GM18870 (cell line): Measurements from ENCODE around the gene IL12A.

Source experiments
- ATAC-seq: cut with Tn5 transposase; IDR thresholded peaks from one replicate; pipeline ENCODE4 v1.9.1; 2021; ENCODE audit warnings: moderate library complexity; ENCODE audit not compliant: unreplicated experiment

The IL12A gene

GRCh38 chr3:159989973-159990846, 1.6 kb downstream of the IL12A start:
- no peak for ATAC-seq

GRCh38 chr3:159991591-159991990, 3.0 kb downstream of the IL12A start:
- no peak for ATAC-seq

GRCh38 chr3:159992589-159992988, 4.0 kb downstream of the IL12A start:
- ATAC-seq: no peak

GRCh38 chr3:159994182-159994581, 5.5 kb downstream of the IL12A start:
- no peak for ATAC-seq

- no peak for ATAC-seq
Observed at GRCh38 chr3:159995091-159995490, 6.5 kb downstream of the IL12A start.

GRCh38 chr3:159996018-159996417, 7.4 kb downstream of the IL12A start:
- no peak for ATAC-seq

- ATAC-seq: no peak
Observed at GRCh38 chr3:159996959-159997358, 8.3 kb downstream of the IL12A start.

GRCh38 chr3:160001148-160001760, 12.6 kb downstream of the IL12A start:
- no peak for ATAC-seq

- no peak for ATAC-seq
Observed at GRCh38 chr3:160001850-160002623, 13.4 kb downstream of the IL12A start.

GRCh38 chr3:160003520-160004128, 15.0 kb downstream of the IL12A start:
- peak; percentile 74 for ATAC-seq

- ATAC-seq: no peak
Observed at GRCh38 chr3:160005004-160005403, 16.4 kb downstream of the IL12A start.

GRCh38 chr3:160006282-160007163, 17.9 kb downstream of the IL12A start:
- ATAC-seq: peak; percentile 41

GRCh38 chr3:160008961-160009360, 20.3 kb downstream of the IL12A start:
- no peak for ATAC-seq

GRCh38 chr3:160009525-160009924, 20.9 kb downstream of the IL12A start:
- no peak for ATAC-seq

- peak; percentile 68 for ATAC-seq
Observed at GRCh38 chr3:160010578-160010977, 21.9 kb downstream of the IL12A start.

GRCh38 chr3:160012108-160012507, 23.5 kb downstream of the IL12A start:
- peak; percentile 84 for ATAC-seq

- ATAC-seq: peak; percentile 34
Observed at GRCh38 chr3:160016972-160017371, 28.3 kb downstream of the IL12A start.

GRCh38 chr3:160018959-160019358, 30.3 kb downstream of the IL12A start:
- ATAC-seq: no peak

GRCh38 chr3:160020057-160020711, 31.5 kb downstream of the IL12A start:
- ATAC-seq: no peak

GRCh38 chr3:160022068-160022467, 33.4 kb downstream of the IL12A start:
- ATAC-seq: no peak
